COR-L47 (cell line): ENCODE measurements around the gene PPA1.
"Not testable (repeated sequence)": the region's sequence is repeated elsewhere in the genome, so short reads cannot be mapped to it uniquely, and the experiment has no call there.

ENCODE experiments used
- DNase-seq: peaks from one replicate; lab custom pipeline; 2025; lab: John Stamatoyannopoulos, UW

The PPA1 gene

DNA sequence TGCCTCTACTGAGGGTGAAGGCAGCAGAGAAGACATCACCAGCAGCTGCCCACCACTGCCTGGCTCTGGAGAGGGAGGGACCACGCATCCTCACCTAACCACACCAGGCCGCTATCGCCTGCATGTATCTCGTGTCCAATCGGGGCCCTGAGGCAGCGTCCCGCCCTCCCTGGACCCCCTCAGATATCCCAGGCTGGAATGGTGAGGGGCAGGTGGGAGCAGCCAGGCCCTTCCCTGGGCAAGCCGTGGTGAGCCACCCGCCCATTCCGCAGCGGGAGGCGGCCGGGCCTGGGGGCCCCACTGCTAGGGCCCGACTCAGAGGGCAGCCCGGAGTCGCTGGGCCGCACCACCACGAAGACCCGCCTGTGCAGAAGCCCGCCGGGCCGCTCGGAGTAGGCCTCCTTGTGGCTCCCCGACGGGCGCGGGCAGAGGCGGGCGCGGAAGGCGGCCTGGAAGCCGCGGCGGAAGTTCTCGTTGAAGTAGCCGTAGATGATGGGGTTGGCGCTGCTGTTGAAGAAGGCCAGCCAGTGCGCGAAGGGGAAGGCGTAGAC is 21.6 kb upstream of the PPA1 start:
- DNase-seq: no peak

- no peak for DNase-seq
These were observed 20.9 kb upstream of the PPA1 start for GRCh38 chr10:70253878-70254765.

GRCh38 chr10:70250961-70251680 is 17.9 kb upstream of the PPA1 start:
- DNase-seq: no peak

DNA sequence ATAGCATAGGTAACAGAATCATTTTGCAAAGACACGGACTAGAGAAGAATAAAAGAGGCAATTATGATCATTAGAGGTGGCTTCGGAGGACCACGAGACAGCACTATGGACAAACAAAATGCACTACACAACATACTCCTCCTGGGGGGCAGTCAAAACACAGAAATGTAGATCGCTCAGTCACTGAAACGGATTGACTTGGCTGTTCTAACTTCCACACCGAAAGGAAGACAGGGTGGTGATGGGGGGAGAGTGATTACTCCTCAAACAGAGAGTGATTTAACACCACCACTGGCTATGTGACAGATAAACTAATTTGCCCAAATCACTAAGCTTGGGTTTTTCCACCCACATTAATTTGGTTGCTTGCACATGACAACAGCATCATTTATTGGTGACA is 14.1 kb upstream of the PPA1 start:
- DNase-seq: peak; percentile 22

DNA sequence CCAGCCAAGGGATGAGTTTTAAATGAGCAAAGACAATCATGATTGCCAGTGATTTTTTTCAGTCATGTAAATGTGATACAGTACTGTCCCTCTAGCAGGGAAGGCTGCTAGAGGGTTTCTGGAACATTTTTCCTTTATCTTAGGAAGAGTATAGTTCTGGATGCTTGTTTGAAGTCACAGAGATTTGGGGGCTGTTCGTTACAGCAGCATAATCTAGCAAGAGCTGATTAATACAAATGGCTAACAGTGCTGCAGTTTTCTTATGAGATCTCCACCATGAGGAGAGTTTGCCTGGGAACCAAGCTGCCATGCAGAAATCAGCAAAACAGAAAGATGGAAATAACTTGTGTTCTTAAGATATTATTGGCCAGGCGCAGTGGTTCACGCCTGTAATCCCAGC is 7.9 kb upstream of the PPA1 start:
- DNase-seq: no peak

GRCh38 chr10:70239986-70240385 is 6.8 kb upstream of the PPA1 start:
- not testable (repeated sequence) for DNase-seq

- DNase-seq: not testable (repeated sequence)
These were observed 6.1 kb upstream of the PPA1 start for GRCh38 chr10:70239077-70239976.

- DNase-seq: not testable (repeated sequence)
These were observed 4.8 kb upstream of the PPA1 start for GRCh38 chr10:70237958-70238536.

GRCh38 chr10:70234668-70235447 is 1.6 kb upstream of the PPA1 start:
- no peak for DNase-seq

DNA sequence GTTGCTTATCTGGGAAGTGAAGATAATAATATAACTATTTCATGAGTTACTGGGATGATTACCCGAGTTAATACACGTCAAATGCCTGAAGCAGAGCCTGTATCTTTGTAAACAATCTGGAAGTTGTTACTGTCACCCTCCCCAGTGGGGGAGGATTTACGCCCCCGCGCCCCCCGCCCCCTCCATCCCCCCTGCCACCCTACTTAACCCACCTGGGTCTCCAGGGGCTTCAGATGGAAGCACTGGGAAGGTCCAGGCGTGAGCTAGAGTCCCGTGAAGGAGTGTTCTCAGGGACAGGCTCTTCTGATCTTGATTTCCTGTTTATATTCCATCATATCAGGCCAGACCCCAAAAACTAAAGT is 691 bp upstream of the PPA1 start:
- DNase-seq: no peak

GRCh38 chr10:70232859-70233108 is 445 bp downstream of the PPA1 start:
- no peak for DNase-seq

DNA sequence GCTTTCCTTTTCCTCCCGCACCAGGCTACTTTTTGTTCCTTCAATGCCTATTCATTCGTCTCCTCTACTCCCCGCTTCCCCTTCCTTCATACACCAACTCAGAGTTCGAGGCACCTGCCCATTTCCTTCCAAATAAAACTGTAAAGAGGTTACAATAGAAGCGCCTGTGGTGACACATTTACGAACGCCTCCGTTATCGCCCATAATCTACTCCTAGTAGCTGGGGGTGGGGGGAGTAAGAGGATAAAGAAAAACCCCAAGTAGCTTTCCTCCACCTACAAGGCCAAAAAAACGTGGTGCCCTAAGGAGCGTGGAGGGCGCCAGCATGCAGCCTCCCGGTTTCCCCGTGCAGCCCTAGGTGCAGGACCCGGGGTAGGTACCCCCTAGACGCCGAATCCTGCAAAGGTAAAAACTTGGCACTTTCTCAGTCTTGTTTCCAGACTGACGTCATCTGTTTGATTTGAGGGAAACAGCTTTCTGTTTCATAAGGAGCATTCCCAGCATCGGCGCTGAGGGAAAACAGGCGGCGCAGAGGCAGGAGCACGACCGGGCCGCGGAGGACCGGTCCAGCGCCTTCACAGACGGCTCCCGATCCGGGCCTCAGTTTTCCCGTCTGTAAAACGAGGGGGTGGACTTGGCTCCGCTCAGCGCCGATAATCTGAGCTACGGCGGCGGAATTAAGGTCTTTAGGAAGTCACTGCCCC is 922 bp downstream of the PPA1 start:
- peak; percentile 10 for DNase-seq

- no peak for DNase-seq
These were observed 4.7 kb downstream of the PPA1 start for GRCh38 chr10:70228491-70228890.

GRCh38 chr10:70227548-70228320 is 5.5 kb downstream of the PPA1 start:
- DNase-seq: no peak

GRCh38 chr10:70223728-70224127 is 9.5 kb downstream of the PPA1 start:
- no peak for DNase-seq

GRCh38 chr10:70222811-70223447 is 10.3 kb downstream of the PPA1 start:
- not testable (repeated sequence) for DNase-seq

DNA sequence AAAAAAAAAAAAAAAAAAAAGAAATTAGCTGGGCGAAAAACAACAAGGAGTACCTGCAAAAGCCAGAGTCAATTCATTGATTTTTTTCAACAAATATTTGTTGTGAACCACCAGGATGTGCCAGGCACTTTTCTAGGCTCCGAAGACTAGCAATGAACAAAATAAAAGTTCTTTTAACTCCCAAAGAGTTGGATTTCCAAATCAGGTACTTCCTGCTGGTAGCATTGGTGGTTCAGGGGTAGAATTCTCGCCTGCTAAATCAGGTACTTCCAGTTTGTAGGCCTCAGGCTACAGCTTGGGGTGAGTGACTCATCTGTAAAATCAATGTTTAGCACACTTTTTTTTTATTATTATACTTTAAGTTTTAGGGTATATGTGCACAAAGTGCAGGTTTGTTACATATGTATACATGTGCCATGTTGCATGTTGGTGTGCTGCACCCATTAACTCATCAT is 10.9 kb downstream of the PPA1 start:
- DNase-seq: no peak

DNA sequence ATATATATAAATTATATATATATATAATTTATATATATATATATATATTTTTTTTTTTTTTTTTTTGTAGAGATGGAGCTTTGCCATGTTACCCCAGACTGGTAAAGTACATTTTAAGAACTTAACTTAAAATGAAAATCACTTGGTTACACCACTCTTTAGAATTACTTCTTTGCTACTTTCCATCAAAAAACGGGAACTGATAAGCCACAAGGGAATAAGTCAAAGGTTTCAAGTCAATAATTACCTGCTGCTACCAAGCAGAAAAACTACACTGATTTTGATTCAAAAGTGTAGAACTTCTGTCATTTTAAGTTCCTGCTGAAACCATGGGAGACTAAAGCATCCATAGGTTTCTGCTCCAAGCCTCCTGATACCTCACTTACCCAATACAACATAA is 12.2 kb downstream of the PPA1 start:
- no peak for DNase-seq

DNA sequence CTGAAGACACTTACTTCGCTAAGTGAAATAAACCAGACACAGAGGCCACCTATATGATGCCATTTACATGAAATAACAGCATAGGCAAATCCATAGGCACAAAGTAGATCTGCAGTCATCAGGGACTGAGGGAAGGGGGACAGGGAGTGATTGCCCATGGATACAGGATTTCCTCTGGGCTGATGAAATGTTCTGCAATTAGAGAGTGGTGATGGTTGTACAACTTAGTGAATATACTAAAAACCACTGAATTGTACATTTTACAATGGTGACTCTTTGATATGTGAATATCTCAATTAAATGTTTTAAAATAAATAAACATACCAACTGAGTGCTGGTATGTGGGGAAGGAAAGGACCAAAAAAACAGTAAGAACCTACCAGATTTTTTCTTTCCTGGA is 20.4 kb downstream of the PPA1 start:
- DNase-seq: no peak
